Measurements from ENCODE around the gene MCRIP1. TPM values are rescaled to one million over a fixed set of nuclear protein-coding genes. Genes with fewer than 3 reads are reported as not detected.
"Not testable (repeated sequence)": the region's sequence is repeated elsewhere in the genome, so short reads cannot be mapped to it uniquely, and the experiment has no call there.

The MCRIP1 gene
- total RNA-seq, 1 donor = 32.3 TPM

DNA sequence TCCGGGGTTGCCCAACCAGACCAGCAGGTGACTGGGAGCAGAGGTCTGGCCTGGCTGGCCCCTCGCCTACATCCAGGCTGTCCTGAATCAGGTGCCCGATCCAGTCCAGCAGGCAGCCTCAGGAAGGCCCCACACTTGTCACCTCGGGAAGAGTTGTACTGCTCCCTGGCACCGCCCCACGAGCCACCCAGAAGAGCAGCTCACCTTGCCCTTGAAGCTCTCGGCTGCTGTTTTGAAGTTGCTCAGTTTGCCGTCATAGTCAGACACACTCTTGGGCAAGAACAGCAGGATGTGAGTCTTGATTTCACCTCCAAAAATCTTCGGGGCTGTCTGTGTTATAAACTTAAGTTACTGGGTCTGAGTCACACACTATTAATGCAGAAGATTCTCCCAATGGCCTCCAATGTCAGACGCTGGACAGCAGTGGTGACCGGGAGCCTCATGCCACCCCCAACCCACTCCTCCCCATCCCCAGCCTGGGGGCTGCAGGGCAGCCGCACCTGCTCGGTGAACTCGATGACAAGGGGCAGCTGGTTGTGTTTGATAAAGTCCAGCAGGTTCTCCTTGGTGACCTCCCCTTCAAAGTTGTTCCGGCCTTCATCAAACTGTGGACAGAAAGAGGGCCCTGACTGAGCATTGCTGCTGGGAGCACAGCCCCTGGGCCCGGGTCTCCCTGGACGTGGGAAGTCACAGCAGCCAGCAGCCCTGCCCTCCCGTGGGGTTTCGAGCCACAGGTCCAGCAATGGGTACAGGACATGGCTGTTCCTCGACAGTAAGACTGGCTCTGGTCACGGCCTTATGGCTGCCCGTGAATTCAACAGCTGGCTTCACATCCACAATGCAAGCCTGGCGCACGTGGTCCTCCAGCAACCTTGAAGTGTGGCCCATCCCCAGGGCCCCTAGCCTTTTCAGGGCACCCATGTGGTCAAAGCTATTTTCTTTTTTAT, 13.9 kb upstream of the MCRIP1 start:
- Histone ChIP-seq H3K4me3 (ENCODE audit: low read length) (no peak overlapping the region), H3K9me3 (ENCODE audit: low read depth, low read length) (no peaks in the 10 kb centered on the region), H3K27me3 (ENCODE audit: insufficient read depth, low read length) (no peaks in the 10 kb centered on the region), H3K4me1 (ENCODE audit: insufficient read depth, low read length) (no peaks in the 10 kb centered on the region)

DNA sequence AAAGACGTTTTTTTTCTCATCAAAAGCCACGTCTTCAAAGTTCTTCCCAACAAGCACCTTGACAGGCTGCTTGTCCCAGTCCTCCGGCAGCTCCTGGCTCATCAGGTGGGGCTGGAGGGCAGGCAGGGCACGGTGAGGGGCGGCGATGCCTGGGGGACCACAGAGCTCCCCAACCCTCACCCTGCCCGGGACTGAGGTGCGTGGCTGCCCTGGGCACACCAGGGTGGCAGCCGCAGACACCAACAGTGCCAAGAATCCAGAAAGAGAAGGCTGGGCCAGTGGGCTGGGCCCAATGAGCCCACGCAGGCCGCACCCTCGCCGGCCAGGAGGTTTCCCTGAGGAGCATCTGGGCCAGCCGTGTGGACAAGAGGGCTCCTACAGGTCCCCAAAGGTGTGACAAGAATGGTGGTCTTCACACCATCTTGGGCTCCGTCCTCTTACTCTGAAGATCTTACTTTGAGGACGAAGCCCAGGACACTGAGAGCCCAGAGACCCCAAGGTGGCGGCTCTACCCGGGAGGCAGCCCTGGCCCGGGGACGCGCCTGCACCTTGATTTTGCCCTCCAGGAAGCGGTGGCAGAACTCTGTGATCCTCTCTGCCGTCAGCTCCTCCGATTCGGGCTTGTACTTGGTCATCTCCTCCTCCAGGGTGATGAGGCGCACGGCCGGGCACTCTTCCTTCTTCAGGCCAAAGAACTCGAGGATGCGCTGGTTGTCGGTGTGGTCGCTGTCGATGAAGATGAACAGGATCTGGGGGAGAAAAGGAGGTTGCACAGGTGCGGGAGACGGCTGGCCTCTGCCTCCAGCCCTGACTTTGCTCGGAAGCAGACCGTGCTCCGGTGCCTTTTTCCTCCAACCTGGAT, 13.0 kb upstream of the MCRIP1 start:
- no peaks in the 10 kb centered on the region for H3K9me3 ChIP-seq (ENCODE audit: low read depth, low read length)
- peaks cover 2% of the 10 kb centered on the region for H3K4me1 ChIP-seq (ENCODE audit: insufficient read depth, low read length)
- H3K4me3 ChIP-seq (ENCODE audit: low read length) = no peak overlapping the region
- H3K27me3 ChIP-seq (ENCODE audit: insufficient read depth, low read length) = no peaks in the 10 kb centered on the region

DNA sequence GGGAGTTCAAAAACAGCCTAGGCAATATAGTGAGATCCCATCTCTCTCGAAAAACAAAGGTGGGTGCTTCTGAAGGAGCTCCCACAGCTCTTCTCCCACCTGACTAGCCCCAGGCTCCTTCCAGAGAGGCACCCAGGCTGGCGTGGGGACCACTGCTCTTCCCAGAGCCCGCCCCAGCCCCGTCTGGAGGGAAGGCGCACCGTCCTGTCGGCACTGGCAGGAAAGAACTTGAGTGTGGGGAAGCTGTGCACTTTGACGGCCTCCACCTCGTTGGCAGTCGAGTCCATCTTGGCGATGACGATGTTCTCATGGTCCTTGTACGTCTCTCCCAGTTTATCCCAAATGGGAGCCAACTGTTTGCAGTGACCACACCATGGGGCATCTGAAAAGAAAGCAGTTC, 12.3 kb upstream of the MCRIP1 start:
- no peaks in the 10 kb centered on the region for H3K27me3 ChIP-seq (ENCODE audit: insufficient read depth, low read length)
- no peak overlapping the region for H3K4me3 ChIP-seq (ENCODE audit: low read length)
- no peaks in the 10 kb centered on the region for H3K9me3 ChIP-seq (ENCODE audit: low read depth, low read length)
- peaks cover 8% of the 10 kb centered on the region for H3K4me1 ChIP-seq (ENCODE audit: insufficient read depth, low read length)

DNA sequence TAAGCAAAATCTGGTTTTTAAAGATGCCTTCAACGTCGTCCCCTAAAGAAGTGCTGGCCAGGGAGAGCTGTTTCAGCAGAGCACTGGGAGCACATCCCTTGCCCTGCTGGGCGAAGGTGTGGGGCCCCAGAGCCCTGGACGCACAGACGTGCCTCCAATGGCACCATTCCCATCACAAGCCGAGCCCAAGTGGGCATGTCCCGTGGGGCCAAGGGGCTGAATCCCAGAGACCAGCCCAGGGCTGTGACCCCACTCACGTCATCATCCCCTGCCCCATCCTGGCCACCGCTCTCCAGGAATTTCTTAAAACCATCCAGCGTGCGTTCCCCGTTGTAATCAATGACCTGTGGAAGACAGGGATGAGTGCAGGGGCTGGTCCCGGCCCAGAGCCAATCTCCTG, 11.8 kb upstream of the MCRIP1 start:
- Histone ChIP-seq H3K4me1 (ENCODE audit: insufficient read depth, low read length) (peaks cover 8% of the 10 kb centered on the region), H3K27me3 (ENCODE audit: insufficient read depth, low read length) (no peaks in the 10 kb centered on the region), H3K9me3 (ENCODE audit: low read depth, low read length) (no peaks in the 10 kb centered on the region), H3K4me3 (ENCODE audit: low read length) (no peak overlapping the region)

DNA sequence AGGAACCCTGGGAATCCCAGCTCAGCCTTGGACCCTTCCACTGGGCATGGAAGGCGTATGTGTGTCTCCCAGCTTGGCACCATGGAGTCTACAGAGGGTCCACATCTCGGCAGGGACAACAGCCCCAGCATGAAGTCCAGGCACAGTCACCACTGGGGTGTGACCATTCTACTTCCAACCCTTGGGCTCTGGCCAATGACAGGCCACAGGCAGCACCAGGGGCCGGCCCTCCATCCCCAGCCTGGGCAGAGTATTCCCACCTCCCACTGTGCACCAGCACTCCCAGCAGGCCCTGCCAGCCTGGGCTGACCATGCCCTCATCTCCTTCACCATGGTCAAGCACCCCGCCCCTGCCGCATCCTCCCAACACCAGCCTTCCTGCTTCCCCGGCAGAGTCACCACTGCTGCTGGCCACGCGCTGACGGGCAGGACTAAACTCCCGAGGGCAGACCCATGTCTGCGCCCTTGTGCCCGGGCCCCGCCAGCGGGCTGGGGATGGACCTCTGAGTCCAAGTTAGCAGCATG, 11.3 kb upstream of the MCRIP1 start:
- H3K9me3 ChIP-seq (ENCODE audit: low read depth, low read length) = no peaks in the 10 kb centered on the region
- H3K4me1 ChIP-seq (ENCODE audit: insufficient read depth, low read length) = peaks cover 8% of the 10 kb centered on the region
- H3K4me3 ChIP-seq (ENCODE audit: low read length) = no peak overlapping the region
- H3K27me3 ChIP-seq (ENCODE audit: insufficient read depth, low read length) = no peaks in the 10 kb centered on the region

DNA sequence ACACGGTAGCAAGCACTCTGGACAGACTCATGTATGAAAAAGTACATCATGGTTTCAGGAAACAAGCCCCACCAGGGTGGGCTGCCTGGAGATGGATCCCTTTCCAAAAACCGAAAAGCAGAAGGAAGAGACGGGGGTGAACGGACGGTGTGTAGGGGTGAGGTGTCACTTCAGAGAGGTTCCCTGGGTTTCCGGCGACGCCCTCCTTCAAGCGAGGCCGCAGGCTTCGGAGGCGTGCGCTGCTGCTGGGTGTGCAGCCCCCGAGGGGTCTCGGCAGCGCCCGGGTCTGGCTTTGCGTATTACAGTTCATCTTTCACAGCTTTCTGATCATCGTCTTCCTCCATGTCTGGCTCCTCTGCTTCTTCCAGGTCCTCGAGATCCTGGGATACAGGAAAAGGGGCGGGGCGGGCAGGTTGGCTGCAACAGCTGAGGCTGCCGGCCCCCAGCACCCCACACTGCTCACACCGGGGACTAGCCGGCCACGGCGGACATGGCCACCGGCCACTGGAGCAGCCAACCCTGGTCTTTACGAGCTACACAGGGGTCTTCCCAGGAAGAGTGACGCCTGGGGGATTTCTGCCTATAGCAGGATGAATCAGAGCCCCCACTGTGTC, 10.7 kb upstream of the MCRIP1 start:
- H3K4me3 ChIP-seq (ENCODE audit: low read length) = no peak overlapping the region
- no peaks in the 10 kb centered on the region for H3K9me3 ChIP-seq (ENCODE audit: low read depth, low read length)
- peaks cover 12% of the 10 kb centered on the region for H3K4me1 ChIP-seq (ENCODE audit: insufficient read depth, low read length)
- no peaks in the 10 kb centered on the region for H3K27me3 ChIP-seq (ENCODE audit: insufficient read depth, low read length)

DNA sequence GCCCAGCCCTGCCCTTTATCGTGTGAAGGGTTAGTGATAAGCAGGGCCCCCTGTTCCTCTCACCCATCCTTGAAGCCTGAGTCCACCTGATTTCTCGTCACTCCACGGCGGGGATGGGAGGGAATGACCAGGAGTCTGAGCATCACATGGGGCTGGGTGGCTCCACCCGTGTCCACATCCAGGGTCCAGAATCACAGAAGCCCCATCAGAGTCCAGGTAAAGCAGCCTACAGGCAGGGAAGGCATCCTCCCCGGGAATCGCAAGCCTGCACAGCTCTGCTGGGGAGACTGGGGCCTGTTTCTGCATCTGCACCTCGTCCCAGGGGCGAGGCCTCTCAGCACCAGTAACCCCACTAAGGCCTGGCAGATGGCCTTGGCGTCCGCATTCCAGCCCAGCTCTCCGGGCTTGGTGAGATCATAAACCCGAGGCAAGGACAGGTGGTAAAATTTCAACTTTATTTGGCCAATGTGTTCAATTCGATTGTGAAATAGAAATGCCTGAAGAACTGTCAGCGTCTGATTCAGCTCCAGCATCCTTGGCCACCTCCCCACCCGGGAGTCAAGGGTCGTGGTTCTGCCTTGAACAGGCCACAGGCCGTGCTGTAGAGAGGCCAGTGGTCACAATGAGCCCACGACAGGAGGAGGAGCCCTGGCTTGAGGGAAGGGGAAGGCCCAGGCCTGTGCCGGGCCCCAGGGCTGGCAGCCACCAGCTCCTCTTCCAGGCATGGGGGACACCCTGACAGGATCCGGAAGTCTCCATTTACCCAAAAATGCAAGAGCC, 9.8 kb upstream of the MCRIP1 start:
- Histone ChIP-seq H3K9me3 (ENCODE audit: low read depth, low read length) (no peaks in the 10 kb centered on the region), H3K4me3 (ENCODE audit: low read length) (no peak overlapping the region), H3K27me3 (ENCODE audit: insufficient read depth, low read length) (no peaks in the 10 kb centered on the region), H3K4me1 (ENCODE audit: insufficient read depth, low read length) (peaks cover 18% of the 10 kb centered on the region)

DNA sequence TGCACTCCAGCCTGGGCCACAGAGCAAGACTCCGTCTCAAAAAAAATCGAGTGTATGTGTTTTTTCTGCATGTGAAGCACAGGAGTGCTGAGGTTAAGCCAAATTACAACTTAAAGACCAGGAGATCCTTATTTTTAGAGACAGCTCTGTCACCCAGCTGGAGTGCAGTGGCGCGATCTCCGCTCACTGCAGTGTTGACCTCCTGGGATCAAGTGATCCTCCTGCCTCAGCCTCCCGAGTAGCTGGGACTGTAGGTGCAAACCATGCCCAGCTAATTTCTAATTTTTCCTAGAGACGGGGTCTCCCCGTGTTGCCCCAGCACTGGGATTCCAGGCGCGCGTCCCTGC, 9.3 kb upstream of the MCRIP1 start:
- Histone ChIP-seq H3K27me3 (ENCODE audit: insufficient read depth, low read length) (no peaks in the 10 kb centered on the region), H3K9me3 (ENCODE audit: low read depth, low read length) (no peaks in the 10 kb centered on the region), H3K4me3 (ENCODE audit: low read length) (no peak overlapping the region), H3K4me1 (ENCODE audit: insufficient read depth, low read length) (peaks cover 20% of the 10 kb centered on the region)

DNA sequence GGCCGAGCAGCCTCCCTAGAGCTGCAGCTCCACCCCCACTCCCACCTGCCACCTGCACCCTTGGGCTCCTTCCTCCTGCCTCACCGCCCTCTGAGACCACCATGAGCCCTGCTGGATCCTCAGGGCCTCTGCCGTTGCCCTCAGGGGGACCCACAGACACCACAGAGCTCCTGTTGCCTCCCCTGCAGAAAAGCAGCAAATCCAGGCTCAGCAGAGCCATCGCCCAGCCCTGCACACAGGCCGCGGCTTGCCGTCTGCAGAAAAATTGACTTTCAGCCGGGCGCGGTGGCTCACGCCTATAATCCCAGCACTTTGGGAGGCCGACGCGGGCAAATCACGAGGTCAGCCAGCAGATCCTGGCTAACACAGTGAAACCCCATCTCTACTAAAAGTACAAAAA, 8.8 kb upstream of the MCRIP1 start:
- H3K4me3 ChIP-seq (ENCODE audit: low read length) = no peak overlapping the region
- no peaks in the 10 kb centered on the region for H3K9me3 ChIP-seq (ENCODE audit: low read depth, low read length)
- peaks cover 20% of the 10 kb centered on the region for H3K4me1 ChIP-seq (ENCODE audit: insufficient read depth, low read length)
- H3K27me3 ChIP-seq (ENCODE audit: insufficient read depth, low read length) = no peaks in the 10 kb centered on the region

DNA sequence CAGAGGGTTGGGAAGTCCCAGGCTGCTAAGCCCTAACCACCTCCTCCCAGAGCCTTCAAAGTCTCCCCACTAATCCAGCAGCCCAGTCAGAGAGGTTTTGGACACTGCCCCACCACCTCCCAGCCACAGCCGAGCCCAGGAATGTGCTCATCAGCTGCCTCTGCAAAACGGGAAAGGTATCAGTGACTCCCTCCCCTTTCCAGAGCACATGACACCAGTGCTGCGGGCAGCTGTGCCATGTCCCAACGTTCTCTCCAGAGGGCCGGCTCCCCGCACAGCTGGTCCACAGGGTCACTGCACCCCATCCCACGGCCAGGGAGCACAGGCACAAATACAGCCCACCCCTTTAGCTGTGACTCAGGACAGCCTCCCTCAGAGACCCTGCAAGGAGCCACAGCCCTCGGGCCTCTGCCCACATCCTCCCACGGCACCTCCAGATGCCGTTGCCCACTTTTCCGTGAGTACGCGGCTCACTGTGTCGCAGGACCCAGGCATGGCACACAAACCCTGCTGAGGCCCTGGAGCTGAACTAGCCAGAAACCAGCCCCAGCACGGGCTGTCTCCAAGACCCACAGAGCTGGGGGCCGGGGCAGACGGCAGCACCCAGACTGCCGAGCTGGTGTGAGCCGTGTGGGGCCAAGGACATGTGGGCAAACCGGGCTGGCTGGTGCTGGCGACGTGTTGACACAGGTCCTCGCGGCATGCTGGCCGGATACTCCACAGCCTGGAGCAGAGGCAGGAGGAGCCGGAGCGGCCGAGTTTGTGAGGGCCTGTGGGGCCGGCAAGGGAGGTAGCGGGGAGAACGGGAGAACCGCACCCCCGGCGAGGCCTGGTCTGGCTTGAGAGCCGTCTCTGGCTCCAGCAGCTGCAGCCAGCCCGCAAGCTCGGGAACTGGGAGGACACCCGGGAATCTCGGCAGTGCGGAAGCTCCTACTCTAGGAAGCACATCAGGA, 8.0 kb upstream of the MCRIP1 start:
- H3K4me1 ChIP-seq (ENCODE audit: insufficient read depth, low read length) = peaks cover 25% of the 10 kb centered on the region
- H3K4me3 ChIP-seq (ENCODE audit: low read length) = no peak overlapping the region
- no peaks in the 10 kb centered on the region for H3K9me3 ChIP-seq (ENCODE audit: low read depth, low read length)
- no peaks in the 10 kb centered on the region for H3K27me3 ChIP-seq (ENCODE audit: insufficient read depth, low read length)

DNA sequence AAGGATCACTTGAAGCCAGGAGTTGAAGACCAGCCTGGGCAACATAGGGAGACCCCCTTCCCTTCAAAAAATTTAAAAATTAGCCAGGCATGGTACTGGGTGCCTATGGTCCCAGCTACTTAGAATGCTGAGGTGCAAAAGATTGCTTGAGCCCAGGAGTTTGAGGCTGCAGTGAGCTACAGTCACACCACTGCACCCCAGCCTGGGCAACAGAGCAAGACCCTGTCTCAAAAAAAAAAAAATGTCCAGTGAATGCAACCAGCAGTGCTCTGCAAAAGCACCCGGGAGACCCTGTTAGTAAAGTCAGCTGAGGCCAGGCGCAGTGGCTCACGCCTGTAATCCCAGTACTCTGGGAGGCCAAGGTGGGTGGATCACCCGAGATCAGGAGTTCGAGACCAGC, 7.0 kb upstream of the MCRIP1 start:
- H3K4me3 ChIP-seq (ENCODE audit: low read length); H3K27me3 ChIP-seq (ENCODE audit: insufficient read depth, low read length); H3K9me3 ChIP-seq (ENCODE audit: low read depth, low read length): not testable (repeated sequence)
- peaks cover 25% of the 10 kb centered on the region for H3K4me1 ChIP-seq (ENCODE audit: insufficient read depth, low read length)

DNA sequence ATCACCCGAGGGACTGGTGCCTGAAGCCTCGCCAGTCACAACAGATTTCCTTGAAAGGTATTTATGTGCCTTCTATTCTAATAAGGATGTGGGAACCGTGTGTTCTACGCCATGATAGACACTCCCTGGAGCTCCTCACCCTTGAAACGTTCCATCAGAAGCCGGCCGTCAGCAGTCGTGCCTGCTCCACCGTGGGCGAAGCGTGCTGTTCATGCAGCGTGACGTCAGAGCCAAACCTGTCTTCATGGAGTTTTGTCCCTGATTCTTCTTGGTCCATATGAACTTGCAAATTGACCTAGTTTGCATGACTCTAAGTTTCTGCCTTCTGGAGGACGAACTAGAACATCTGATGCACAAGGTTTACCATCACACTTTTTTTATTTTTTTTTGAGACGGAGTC, 6.2 kb upstream of the MCRIP1 start:
- Histone ChIP-seq H3K4me1 (ENCODE audit: insufficient read depth, low read length) (peaks cover 25% of the 10 kb centered on the region), H3K4me3 (ENCODE audit: low read length) (no peak overlapping the region), H3K9me3 (ENCODE audit: low read depth, low read length) (no peaks in the 10 kb centered on the region), H3K27me3 (ENCODE audit: insufficient read depth, low read length) (no peaks in the 10 kb centered on the region)

DNA sequence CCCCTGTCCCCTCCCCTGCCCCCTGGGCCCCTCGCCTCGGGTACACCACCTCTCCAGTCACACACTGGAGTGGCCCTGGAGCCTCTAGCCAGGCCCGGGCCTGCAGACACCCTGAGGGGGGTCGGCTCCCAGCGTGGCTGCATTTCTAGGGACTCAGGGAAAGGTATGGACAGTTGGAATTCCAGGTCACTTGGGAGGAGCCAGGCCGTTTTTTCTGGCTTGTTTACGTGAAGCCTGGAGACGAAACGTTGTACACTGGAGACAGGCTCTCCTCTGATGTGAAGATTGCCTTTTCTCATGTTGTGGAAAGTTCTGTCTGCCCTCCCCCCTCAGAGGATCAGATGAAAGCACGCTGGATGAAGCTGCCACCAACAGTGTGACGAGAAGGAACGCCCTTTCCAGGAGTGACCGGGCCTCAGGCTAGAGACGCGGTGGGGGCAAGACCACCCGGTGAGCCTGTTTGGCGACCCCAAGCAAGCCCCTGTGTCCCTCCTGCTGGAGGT, 5.7 kb upstream of the MCRIP1 start:
- Histone ChIP-seq H3K4me1 (ENCODE audit: insufficient read depth, low read length) (peaks cover 30% of the 10 kb centered on the region), H3K4me3 (ENCODE audit: low read length) (no peak overlapping the region), H3K9me3 (ENCODE audit: low read depth, low read length) (no peaks in the 10 kb centered on the region), H3K27me3 (ENCODE audit: insufficient read depth, low read length) (no peaks in the 10 kb centered on the region)

All from mononuclear cell (primary cell).